KMS-11 (cell line): ENCODE data around the gene KATNAL1.

Experiments
- H2AFZ ChIP-seq: fragments of 200-600 bp; sonication (generic); 2 replicates; pipeline ENCODE4 v1.6.1; 2016; ENCODE audit warnings: antibody characterized with exemption, mixed run types, low read depth
- H3K27ac ChIP-seq: fragments of 200-600 bp; sonication (generic); 2 replicates; pipeline ENCODE4 v1.6.1; 2016; ENCODE audit warnings: mild to moderate bottlenecking, mixed run types
- H3K27me3 ChIP-seq: fragments of 200-600 bp; sonication (generic); 2 replicates; pipeline ENCODE4 v1.6.1; 2017; ENCODE audit warnings: mild to moderate bottlenecking, low read depth, mixed run types, moderate library complexity; ENCODE audit not compliant: insufficient read depth
- H3K36me3 ChIP-seq: fragments of 200-600 bp; sonication (generic); 2 replicates; pipeline ENCODE4 v1.6.1; 2017; ENCODE audit warnings: mild to moderate bottlenecking, mixed run types; ENCODE audit not compliant: insufficient read depth
- H3K4me1 ChIP-seq: fragments of 200-600 bp; sonication (generic); 2 replicates; pipeline ENCODE4 v1.6.1; 2016; ENCODE audit warnings: mild to moderate bottlenecking, low read depth, mixed run types; ENCODE audit not compliant: poor library complexity, severe bottlenecking
- H3K4me2 ChIP-seq: fragments of 200-600 bp; sonication (generic); 2 replicates; pipeline ENCODE4 v1.7.0; 2016; ENCODE audit warnings: mild to moderate bottlenecking, mixed run types
- H3K4me3 ChIP-seq: fragments of 200-600 bp; sonication (generic); IDR thresholded peaks from 2 replicates; pipeline ENCODE4 v1.6.1; 2017; ENCODE audit warnings: low read depth, low read length, mixed read lengths; ENCODE audit not compliant: insufficient read depth
- H3K79me2 ChIP-seq: fragments of 200-600 bp; sonication (generic); 2 replicates; pipeline ENCODE4 v1.6.1; 2016; ENCODE audit warnings: low read depth, mixed run types; ENCODE audit not compliant: insufficient read depth
- H3K9ac ChIP-seq: fragments of 200-600 bp; sonication (generic); 2 replicates; pipeline ENCODE4 v1.6.1; 2016; ENCODE audit warnings: mild to moderate bottlenecking, mixed run types
- H4K20me1 ChIP-seq: fragments of 200-600 bp; sonication (generic); 2 replicates; pipeline ENCODE4 v1.6.1; 2016; ENCODE audit warnings: mild to moderate bottlenecking, mixed run types; ENCODE audit not compliant: insufficient read depth
- CTCF ChIP-seq: fragments of 200-600 bp; sonication (generic); conservative IDR thresholded peaks from 2 replicates; pipeline ENCODE4 v1.6.1; 2017; ENCODE audit warnings: low read depth, mild to moderate bottlenecking, antibody characterized with exemption, low read length, moderate library complexity, mixed read lengths

The KATNAL1 gene

GRCh38 chr13:30339738-30340330 is 32.5 kb upstream of the KATNAL1 start:
- Histone ChIP-seq H4K20me1 (no peaks in the 10 kb centered on the region), H3K36me3 (no peaks in the 10 kb centered on the region), H3K9ac (no peak overlapping the region), H3K4me2 (no peak overlapping the region), H3K4me1 (no peaks in the 10 kb centered on the region), H3K27me3 (no peaks in the 10 kb centered on the region), H3K4me3 (no peak overlapping the region), H3K79me2 (no peaks in the 10 kb centered on the region), H3K27ac (no peak overlapping the region), H2AFZ (no peak overlapping the region)
- TF ChIP-seq CTCF = no peak

DNA sequence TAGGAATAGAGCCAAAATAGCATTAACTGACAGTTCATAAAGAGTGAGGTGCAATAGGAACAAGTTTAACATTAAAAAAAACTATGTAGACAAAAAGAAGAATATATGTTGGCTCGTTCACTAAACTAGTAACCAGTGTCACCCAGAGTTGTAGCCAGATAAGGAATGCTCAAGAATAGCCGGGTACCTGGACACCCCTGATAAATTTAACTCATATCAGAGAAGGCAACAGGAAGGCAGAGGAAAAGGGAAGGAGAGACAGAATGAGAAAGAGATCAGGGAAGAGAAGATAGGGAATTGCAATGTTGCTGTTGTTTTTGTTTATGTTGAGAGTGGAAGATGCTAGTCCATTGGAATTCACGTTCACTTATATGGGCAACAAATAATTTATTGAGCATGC is 31.6 kb upstream of the KATNAL1 start:
- Histone ChIP-seq H4K20me1 (no peaks in the 10 kb centered on the region), H3K27ac (no peak overlapping the region), H3K4me2 (no peak overlapping the region), H3K9ac (no peak overlapping the region), H2AFZ (no peak overlapping the region), H3K4me1 (no peaks in the 10 kb centered on the region), H3K4me3 (no peak overlapping the region), H3K79me2 (no peaks in the 10 kb centered on the region), H3K36me3 (no peaks in the 10 kb centered on the region), H3K27me3 (no peaks in the 10 kb centered on the region)
- TF ChIP-seq CTCF = no peak

GRCh38 chr13:30338331-30338851 is 31.0 kb upstream of the KATNAL1 start:
- H3K4me3 ChIP-seq = no peak overlapping the region
- H2AFZ ChIP-seq = no peak overlapping the region
- no peaks in the 10 kb centered on the region for H4K20me1 ChIP-seq
- H3K27ac ChIP-seq = no peak overlapping the region
- no peaks in the 10 kb centered on the region for H3K79me2 ChIP-seq
- no peak overlapping the region for H3K9ac ChIP-seq
- H3K27me3 ChIP-seq = no peaks in the 10 kb centered on the region
- no peaks in the 10 kb centered on the region for H3K4me1 ChIP-seq
- no peak overlapping the region for H3K4me2 ChIP-seq
- no peaks in the 10 kb centered on the region for H3K36me3 ChIP-seq
- no peak for TF ChIP-seq CTCF

- Histone ChIP-seq H3K4me2 (no peak overlapping the region), H3K27ac (no peak overlapping the region), H3K9ac (no peak overlapping the region), H3K4me3 (no peak overlapping the region), H2AFZ (no peak overlapping the region), H3K27me3 (no peaks in the 10 kb centered on the region), H3K4me1 (no peaks in the 10 kb centered on the region), H3K79me2 (no peaks in the 10 kb centered on the region), H3K36me3 (no peaks in the 10 kb centered on the region), H4K20me1 (no peaks in the 10 kb centered on the region)
- TF ChIP-seq CTCF = no peak
Measured at GRCh38 chr13:30337061-30337610, 29.8 kb upstream of the KATNAL1 start.
